A549 (cell line): ENCODE data around the gene SMARCA4. TPM values are rescaled to one million over a fixed set of nuclear protein-coding genes. Genes with fewer than 3 reads are reported as not detected.
"Not testable (repeated sequence)": the region's sequence is repeated elsewhere in the genome, so short reads cannot be mapped to it uniquely, and the experiment has no call there.

ENCODE experiments used
- ATAC-seq, 2 experiments: fragments of 200-7000 bp in 1 of 2; fragments of >200 bp in 1 of 2; cut with Nextera tagmentation in 1 of 2; cut with Tn5 transposase in 1 of 2; 3 replicates each; pipeline versions ENCODE4 v1.8.0 to v1.9.1; 2018 to 2020; ENCODE audit warnings: mild to moderate bottlenecking in 1 of 2, moderate library complexity in 1 of 2
- CTCF ChIA-PET: fragments of 300-600 bp; sonication (Branson Sonifier 250); formaldehyde crosslinking; extraction: SDS; loops from one replicate; lab custom pipeline; 2021; ENCODE audit warnings: antibody characterized with exemption, inconsistent platforms; lab: Yijun Ruan, JAX
- POLR2A ChIA-PET: fragments of 350-600 bp; formaldehyde crosslinking; extraction: SDS; loops from one replicate; lab custom pipeline; 2021; ENCODE audit warnings: antibody characterized with exemption, inconsistent platforms; lab: Yijun Ruan, JAX
- DNase-seq, 2 experiments: peaks; one replicate each; pipeline versions ENCODE4 v3.0.0 to v3.0.0-alpha.2; 2011 to 2016; ENCODE audit warnings: low read depth in 1 of 2, low spot score in 1 of 2
- FAIRE-seq: peaks from 2 replicates; lab custom pipeline; 2011; peaks lifted over from hg19 to GRCh38; lab: Jason Lieb, UNC
- H3K27ac ChIP-seq, 2 experiments: fragments of >200 bp; sonication (Bioruptor Twin); formaldehyde crosslinking; 3 replicates each; pipeline ENCODE4 v1.5.1; 2016 to 2017
- H3K4me1 ChIP-seq: fragments of >200 bp; sonication (Bioruptor Twin); formaldehyde crosslinking; 3 replicates; pipeline ENCODE4 v1.6.1; 2016
- H3K4me2 ChIP-seq: fragments of >200 bp; sonication (Bioruptor Twin); formaldehyde crosslinking; 3 replicates; pipeline ENCODE4 v1.6.1; 2016
- H3K4me3 ChIP-seq: fragments of >200 bp; sonication (Bioruptor Twin); formaldehyde crosslinking; 3 replicates; pipeline ENCODE4 v1.5.1; 2016
- H3K9me3 ChIP-seq: fragments of >200 bp; sonication (Bioruptor Twin); formaldehyde crosslinking; 3 replicates; pipeline ENCODE4 v1.6.1; 2016
- CHD2 ChIP-seq: fragments of 150-350 bp; IDR thresholded peaks from 2 replicates; pipeline ENCODE4 v1.6.1; 2014; ENCODE audit warnings: low read length; ENCODE audit not compliant: partially characterized antibody
- EHMT2 ChIP-seq: fragments of 200-600 bp; sonication (generic); IDR thresholded peaks from 2 replicates; pipeline ENCODE4 v1.6.1; 2016; ENCODE audit warnings: antibody characterized with exemption, low read depth, mild to moderate bottlenecking, moderate library complexity
- HDAC2 ChIP-seq: fragments of 200-600 bp; sonication (generic); IDR thresholded peaks from 2 replicates; pipeline ENCODE4 v1.6.1; 2016
- HMGXB4 ChIP-seq: fragments of 250-450 bp; sonication (Bioruptor Pico); IDR thresholded peaks from 2 replicates; pipeline ENCODE4 v1.5.0; 2021; ENCODE audit warnings: mild to moderate bottlenecking, moderate library complexity, borderline replicate concordance
- NPAS2 ChIP-seq: fragments of 250-450 bp; sonication (Bioruptor Pico); IDR thresholded peaks from 2 replicates; pipeline ENCODE4 v1.8.0; 2022; ENCODE audit warnings: mild to moderate bottlenecking, moderate library complexity, borderline replicate concordance
- RAD21 ChIP-seq, 2 experiments: fragments of >200 bp in 1 of 2; sonication (Bioruptor Twin) in 1 of 2; formaldehyde crosslinking in 1 of 2; IDR thresholded peaks in 1 of 2; conservative IDR thresholded peaks in 1 of 2; 2 replicates in 1 of 2; 3 replicates in 1 of 2; pipeline ENCODE4 v1.6.1; 2012 to 2018; ENCODE audit warnings: inconsistent platforms in 1 of 2
- REST ChIP-seq: fragments of 200-600 bp; sonication (generic); IDR thresholded peaks from 2 replicates; pipeline ENCODE4 v1.6.1; 2016; ENCODE audit warnings: antibody characterized with exemption, mild to moderate bottlenecking, moderate library complexity
- ZFP36 ChIP-seq: fragments of 450-650 bp; IDR thresholded peaks from 2 replicates; pipeline ENCODE4 v1.6.1; 2014; ENCODE audit warnings: borderline replicate concordance; ENCODE audit not compliant: partially characterized antibody
- WGBS: methylation state at CpG from one replicate; pipeline ENCODE4 v1.1.6; 2017; ENCODE audit errors: missing lambda C conversion rate; 5-methylcytosine and 5-hydroxymethylcytosine counted together
- polyA plus RNA-seq, 4 experiments: library from polyadenylated mRNA; depleted of rRNA in 3 of 4; stranded (reverse); fragments of >200 nt; fragmentation: RNase III in 1 of 4; extraction: RNeasy Plus Mini Kit Qiagen cat#74134 plus additional on column Dnase treatment in 1 of 4; gene quantifications; 2 replicates in 3 of 4; 3 replicates in 1 of 4; pipeline ENCODE4 v1.2.3, GENCODE V29; 2011 to 2017

Gene SMARCA4
- polyA plus RNA-seq, 2 of the 4 experiments (the other 2 are of a cell fraction) = 8.1 to 11.9 TPM

- Histone ChIP-seq H3K27ac (peak overlapping the region; percentile 43 to 97; a peak in 4 of 6 replicates), H3K4me1 (peaks cover 47% of the 10 kb centered on the region), H3K4me2 (peak overlapping the region; percentile 75), H3K4me3 (0 out of 3 replicates have a peak overlapping the region, but pooled peaks have one; percentile 10), H3K9me3 (no peaks in the 10 kb centered on the region)
- WGBS = 64% methylated on average over 4 of the region's 4 CpGs
- CTCF ChIA-PET = interaction anchor here (0.6 to 2.1 kb wide), 7 partner anchors 11 to 158 kb away, joined by 3 to 9 read pairs (median 4); no protein-coding TSS in a partner anchor
- ATAC-seq (no peak), DNase-seq (no peak), FAIRE-seq (no peak)
- POLR2A ChIA-PET = interaction anchor here (0.7 kb wide), 1 partner anchor 1856 kb away, joined by 3 read pairs; no protein-coding TSS in a partner anchor
- TF ChIP-seq ZFP36 = no peak
- no peak for TF ChIP-seq CHD2
- no peak for TF ChIP-seq RAD21 (conservative IDR thresholded peaks at IDR 0.05 in 1 of 2, IDR thresholded peaks at IDR 0.05 in 1 of 2)
- TF ChIP-seq REST = no peak
- TF ChIP-seq NPAS2 (CRISPR knock-in tag) = no peak
Measured at GRCh38 chr19:11094520-11094894, 133.7 kb downstream of the SMARCA4 start.

GRCh38 chr19:11096210-11096841 lies 135.5 kb downstream of the SMARCA4 start:
- POLR2A ChIA-PET = no interaction called here

GRCh38 chr19:11097367-11097766 lies 136.5 kb downstream of the SMARCA4 start:
- H3K4me3 ChIP-seq, DNase-seq, POLR2A ChIA-PET, H3K27ac ChIP-seq, ATAC-seq, FAIRE-seq, H3K4me2 ChIP-seq, H3K9me3 ChIP-seq: not testable (repeated sequence)
- peaks cover 33% of the 10 kb centered on the region for H3K4me1 ChIP-seq
- whole genome bisulfite sequencing = 97% methylated on average over 6 of the region's 6 CpGs
- CTCF ChIA-PET = interaction anchor here (0.7 to 2.0 kb wide), 3 partner anchors 23 to 94 kb away, joined by 3 to 5 read pairs (median 4); no protein-coding TSS in a partner anchor

More at GRCh38 chr19:11096210-11096841, 135.5 kb downstream of the SMARCA4 start:
- Histone ChIP-seq H3K9me3 (no peaks in the 10 kb centered on the region), H3K4me3 (no peak overlapping the region), H3K27ac (0 out of 6 replicates have a peak overlapping the region, but pooled peaks of 1 of the 2 experiments have one; percentile 23), H3K4me1 (peaks cover 43% of the 10 kb centered on the region), H3K4me2 (no peak overlapping the region)
- CTCF ChIA-PET = interaction anchor here (1.4 to 2.0 kb wide), 2 partner anchors 30 to 285 kb away, joined by 3 to 5 read pairs; no protein-coding TSS in a partner anchor
- no peak for TF ChIP-seq HMGXB4 (CRISPR knock-in tag)
- peak; percentile 78 for TF ChIP-seq EHMT2
- WGBS = 93% methylated on average over 10 of the region's 10 CpGs
- no peak for DNase-seq
- FAIRE-seq = no peak
- ATAC-seq = no peak

GRCh38 chr19:11098327-11098726 lies 137.5 kb downstream of the SMARCA4 start:
- FAIRE-seq = no peak
- Histone ChIP-seq H3K27ac (no peak overlapping the region), H3K9me3 (no peaks in the 10 kb centered on the region), H3K4me2 (no peak overlapping the region), H3K4me1 (peaks cover 25% of the 10 kb centered on the region), H3K4me3 (no peak overlapping the region)
- DNase-seq = no peak
- 96% methylated on average over 2 of the region's 2 CpGs for WGBS
- ATAC-seq = no peak
- TF ChIP-seq HDAC2 = no peak
- ChIA-PET CTCF (interaction anchor here (2.0 kb wide), 1 partner anchor 28 kb away, joined by 5 read pairs; no protein-coding TSS in a partner anchor), POLR2A (no interaction called here)
